Body of pancreas (tissue), 4 donors: ENCODE results near the gene TSC1. TPM values are rescaled to one million over a fixed set of nuclear protein-coding genes. Genes with fewer than 3 reads are reported as not detected.

Experiments
- ATAC-seq: fragments of 150-250 bp; one replicate; pipeline ENCODE4 v1.9.1; 2016
- DNase-seq, 4 donors: peaks; one replicate each; pipeline ENCODE4 v3.0.0-alpha.2; 2019
- H3K27ac ChIP-seq, 4 donors: fragments of 200-600 bp; sonication (generic); 1 replicate in 3 of 4; 2 replicates in 1 of 4; pipeline versions ENCODE4 v1.5.1 to v1.6.1; 2016 to 2019; ENCODE audit warnings: mild to moderate bottlenecking in 1 of 4, mixed read lengths in 1 of 4, moderate library complexity in 1 of 4
- H3K27me3 ChIP-seq, 2 donors: fragments of 200-600 bp; sonication (generic); one replicate each; pipeline ENCODE4 v1.6.0; 2016; ENCODE audit warnings: mild to moderate bottlenecking in 1 of 2
- H3K36me3 ChIP-seq, 2 donors: fragments of 200-600 bp; sonication (generic); replicated peaks in 1 of 2; 2 replicates each; pipeline ENCODE4 v1.5.1; 2016; ENCODE audit warnings: low read depth in 2 of 2; ENCODE audit not compliant: insufficient read depth in 1 of 2
- H3K4me1 ChIP-seq: fragments of 200-600 bp; sonication (generic); one replicate; pipeline ENCODE4 v1.6.0; 2016
- H3K4me3 ChIP-seq, 2 donors: fragments of 200-600 bp; sonication (generic); 1 replicate in 1 of 2; 2 replicates in 1 of 2; pipeline ENCODE4 v1.5.1; 2016 to 2019
- H3K9me3 ChIP-seq, 3 donors: fragments of 200-600 bp; sonication (generic); 1 replicate in 2 of 3; 2 replicates in 1 of 3; pipeline ENCODE4 v1.5.1; 2016
- POLR2A ChIP-seq, 3 donors: fragments of 450-650 bp; IDR thresholded peaks; one replicate each; pipeline ENCODE4 v1.6.1; 2016; ENCODE audit warnings: antibody characterized with exemption in 3 of 3, mild to moderate bottlenecking in 2 of 3
- WGBS, 2 donors: methylation state at CpG; one replicate each; pipeline ENCODE4 v1.1.5; 2017; 5-methylcytosine and 5-hydroxymethylcytosine counted together
- intact Hi-C: fragments of 100-400 bp; cut with DNase I; formaldehyde crosslinking; loops from one replicate; pipeline ENCODE4 v1.15.1; 2023
- total RNA-seq, 2 donors: library from RNA; depleted of rRNA; stranded (reverse); fragments of >200 nt; gene quantifications; one replicate each; pipeline ENCODE4 v1.1.0, GENCODE V29; 2016
- TF ChIP-seq, protein P1 (sequence below), 7 experiments: fragments of 450-650 bp in 4 of 7; fragments of 200-600 bp in 3 of 7; sonication (generic) in 3 of 7; IDR thresholded peaks; one replicate each; pipeline ENCODE4 v1.5.1; 2016 to 2019; ENCODE audit warnings: antibody characterized with exemption in 7 of 7

Gene TSC1
- total RNA-seq, 2 donors from 2014 or later = 44.1 to 47.1 TPM

DNA sequence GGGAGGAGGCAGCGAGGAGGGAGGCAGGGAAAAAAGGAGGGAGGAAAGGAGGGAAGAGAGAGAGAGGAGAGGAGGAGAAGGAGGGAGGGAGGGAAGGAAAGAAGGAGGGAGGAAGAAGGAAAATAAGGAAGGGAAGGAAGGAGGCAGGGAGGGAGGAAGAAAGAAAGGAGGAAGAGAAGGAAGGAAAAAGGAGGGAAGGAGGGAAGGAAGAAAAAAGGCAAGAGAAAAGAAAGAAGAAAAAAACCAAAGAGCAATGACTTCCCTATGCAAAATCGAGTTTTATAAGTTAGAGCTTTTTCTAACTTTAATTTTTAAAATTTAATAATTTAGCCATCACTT, 33.7 kb upstream of the TSC1 start:
- Histone ChIP-seq H3K27ac (no peak overlapping the region), H3K9me3 (no peaks in the 10 kb centered on the region), H3K27me3 (no peaks in the 10 kb centered on the region), H3K4me1 (peaks cover 6% of the 10 kb centered on the region), H3K36me3 (no peaks in the 10 kb centered on the region), H3K4me3 (no peak overlapping the region)
- intact Hi-C loops = no loop called here
- TF ChIP-seq, protein P1, sequence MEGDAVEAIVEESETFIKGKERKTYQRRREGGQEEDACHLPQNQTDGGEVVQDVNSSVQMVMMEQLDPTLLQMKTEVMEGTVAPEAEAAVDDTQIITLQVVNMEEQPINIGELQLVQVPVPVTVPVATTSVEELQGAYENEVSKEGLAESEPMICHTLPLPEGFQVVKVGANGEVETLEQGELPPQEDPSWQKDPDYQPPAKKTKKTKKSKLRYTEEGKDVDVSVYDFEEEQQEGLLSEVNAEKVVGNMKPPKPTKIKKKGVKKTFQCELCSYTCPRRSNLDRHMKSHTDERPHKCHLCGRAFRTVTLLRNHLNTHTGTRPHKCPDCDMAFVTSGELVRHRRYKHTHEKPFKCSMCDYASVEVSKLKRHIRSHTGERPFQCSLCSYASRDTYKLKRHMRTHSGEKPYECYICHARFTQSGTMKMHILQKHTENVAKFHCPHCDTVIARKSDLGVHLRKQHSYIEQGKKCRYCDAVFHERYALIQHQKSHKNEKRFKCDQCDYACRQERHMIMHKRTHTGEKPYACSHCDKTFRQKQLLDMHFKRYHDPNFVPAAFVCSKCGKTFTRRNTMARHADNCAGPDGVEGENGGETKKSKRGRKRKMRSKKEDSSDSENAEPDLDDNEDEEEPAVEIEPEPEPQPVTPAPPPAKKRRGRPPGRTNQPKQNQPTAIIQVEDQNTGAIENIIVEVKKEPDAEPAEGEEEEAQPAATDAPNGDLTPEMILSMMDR (IDR thresholded peaks at IDR 0.05) = no peak
- no peak for TF ChIP-seq POLR2A (IDR thresholded peaks at IDR 0.05)
- DNase-seq (no peak), ATAC-seq (no peak)
- 25 to 32% methylated on average over 2 of the region's 2 CpGs for WGBS, 2 donors

DNA sequence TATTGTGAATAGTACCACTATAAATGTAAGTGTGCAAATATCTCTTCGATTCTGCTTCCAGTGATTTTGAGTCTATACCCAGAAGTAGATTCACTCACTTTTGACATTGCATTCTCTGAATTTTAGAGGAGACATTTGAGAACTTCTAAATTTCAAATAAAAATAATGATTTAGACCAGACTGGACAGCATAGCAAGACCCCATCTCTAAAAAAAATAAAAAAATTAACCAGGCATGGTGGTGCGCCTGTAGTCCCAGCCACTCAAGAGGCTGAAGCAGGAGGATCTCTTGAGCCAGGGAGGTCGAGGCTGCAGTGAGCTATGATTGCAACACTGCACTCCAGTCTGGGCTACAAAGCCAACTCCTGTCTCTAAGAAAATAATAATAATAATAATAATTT, 32.2 kb upstream of the TSC1 start:
- intact Hi-C loops = no loop called here
- no peaks in the 10 kb centered on the region for H3K36me3 ChIP-seq
- H3K27me3 ChIP-seq = no peaks in the 10 kb centered on the region
- peaks cover 12% of the 10 kb centered on the region for H3K4me1 ChIP-seq
- no peak overlapping the region for H3K27ac ChIP-seq
- whole genome bisulfite sequencing, 2 donors = 71 to 77% methylated on average over 3 of the region's 3 CpGs
- ATAC-seq = no peak
- H3K4me3 ChIP-seq = no peak overlapping the region
- no peaks in the 10 kb centered on the region for H3K9me3 ChIP-seq
- TF ChIP-seq, protein P1 (IDR thresholded peaks at IDR 0.05) = no peak
- TF ChIP-seq POLR2A (IDR thresholded peaks at IDR 0.05) = no peak
- no peak for DNase-seq

DNA sequence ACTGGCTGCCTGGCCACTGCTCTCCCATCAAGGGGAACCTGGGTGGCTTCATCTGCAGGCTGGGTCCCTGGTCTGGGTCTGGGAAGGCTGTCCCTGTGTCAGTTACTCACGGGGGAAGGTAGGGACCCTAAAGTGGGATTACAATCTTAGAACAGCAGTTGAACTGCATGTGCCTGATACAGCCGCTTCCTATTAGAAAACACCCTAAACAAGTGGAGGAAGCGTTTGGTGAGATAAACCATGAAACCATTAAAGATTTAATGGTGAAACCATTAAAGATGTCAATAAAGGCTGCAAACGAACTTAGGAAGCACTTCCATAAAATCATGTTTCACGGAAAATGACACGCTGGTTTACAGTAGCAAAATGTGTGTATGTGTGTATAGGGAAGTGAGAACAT, 31.5 kb upstream of the TSC1 start:
- peak overlapping the region in 3 of 4 donors; percentile 26 to 64 (median 29) for H3K27ac ChIP-seq
- peaks cover 16% of the 10 kb centered on the region for H3K4me1 ChIP-seq
- no peak overlapping the region for H3K4me3 ChIP-seq
- WGBS, 2 donors = 50 to 52% methylated on average over 6 of the region's 6 CpGs
- no peaks in the 10 kb centered on the region for H3K27me3 ChIP-seq
- H3K36me3 ChIP-seq = no peaks in the 10 kb centered on the region
- no peak for ATAC-seq
- no peak for DNase-seq
- no peaks in the 10 kb centered on the region for H3K9me3 ChIP-seq
- intact Hi-C loops = no loop called here
- no peak for TF ChIP-seq POLR2A (IDR thresholded peaks at IDR 0.05)
- TF ChIP-seq, protein P1 (IDR thresholded peaks at IDR 0.05) = no peak

DNA sequence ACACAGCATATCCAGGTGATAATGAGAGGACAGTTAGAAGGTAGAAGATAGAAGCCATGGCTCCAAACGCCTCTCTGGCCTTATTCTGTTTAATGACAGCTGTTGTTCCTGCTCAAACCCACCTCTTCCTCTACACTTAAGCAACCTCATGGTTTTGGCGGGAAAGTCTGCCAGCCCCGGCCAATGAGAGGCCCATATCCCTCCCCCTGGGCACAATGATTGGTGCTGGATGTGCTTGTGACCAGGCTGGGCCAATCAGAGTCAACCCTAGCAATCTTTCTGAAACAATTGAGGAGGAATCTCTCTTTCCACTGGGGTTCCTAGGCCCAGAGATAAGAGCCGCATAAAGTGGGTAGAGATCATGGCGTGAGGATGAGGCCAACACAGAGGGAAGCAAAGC, 29.3 kb upstream of the TSC1 start:
- no peaks in the 10 kb centered on the region for H3K9me3 ChIP-seq
- H3K27ac ChIP-seq = no peak overlapping the region
- 81 to 84% methylated on average over 5 of the region's 5 CpGs for WGBS, 2 donors
- intact Hi-C loops = no loop called here
- no peaks in the 10 kb centered on the region for H3K27me3 ChIP-seq
- TF ChIP-seq POLR2A (IDR thresholded peaks at IDR 0.05) = no peak
- TF ChIP-seq, protein P1 (IDR thresholded peaks at IDR 0.05) = no peak
- ATAC-seq (no peak), DNase-seq (no peak)
- H3K4me3 ChIP-seq = no peak overlapping the region
- no peaks in the 10 kb centered on the region for H3K36me3 ChIP-seq
- H3K4me1 ChIP-seq = peaks cover 17% of the 10 kb centered on the region

DNA sequence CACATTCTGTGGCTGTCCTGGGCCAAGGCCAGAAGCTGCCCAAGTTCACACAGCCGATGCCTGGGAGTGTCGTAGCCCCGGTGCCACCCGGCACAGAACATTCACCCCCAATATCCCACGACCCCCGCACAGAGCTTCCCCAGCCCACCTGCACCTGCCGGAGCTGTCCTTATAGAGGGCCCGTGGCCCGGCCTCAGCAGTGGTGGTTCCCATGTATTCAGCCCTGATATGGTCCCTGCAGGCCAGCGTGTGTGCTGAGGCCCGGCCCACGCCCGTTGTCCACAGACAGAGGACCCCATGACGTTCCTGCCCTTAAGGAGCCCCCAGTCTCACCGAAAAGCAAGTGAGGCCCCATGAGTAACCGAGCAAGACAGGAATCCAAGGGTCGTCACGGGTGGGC, 28.8 kb upstream of the TSC1 start:
- ATAC-seq (no peak), DNase-seq (no peak)
- Histone ChIP-seq H3K4me1 (peaks cover 17% of the 10 kb centered on the region), H3K27me3 (no peaks in the 10 kb centered on the region), H3K9me3 (no peaks in the 10 kb centered on the region), H3K27ac (no peak overlapping the region), H3K36me3 (no peaks in the 10 kb centered on the region), H3K4me3 (no peak overlapping the region)
- TF ChIP-seq, protein P1 (IDR thresholded peaks at IDR 0.05) = no peak
- no peak for TF ChIP-seq POLR2A (IDR thresholded peaks at IDR 0.05)
- intact Hi-C loops = no loop called here
- WGBS, 2 donors = 48 to 60% methylated on average over 1 to 18 of the region's 18 CpGs
